T-helper 1 cell treated with Interleukin-12 subunit alpha and Interleukin-12 subunit beta and Interleukin-4 antibody, amounts not matched to agents 30 μg/mL and 1 μg/mL, for 36 hours (primary cell): ENCODE results near the gene SLC10A4.
A peak's percentile ranks its signal among the peaks of the same experiment; 100 is the strongest.

ENCODE experiments used
- H3K27ac Mint-ChIP-seq: one replicate; pipeline ENCODE4 v1.8.0; 2021; ENCODE audit warnings: mild to moderate bottlenecking, mixed read lengths
- H3K27me3 Mint-ChIP-seq: one replicate; pipeline ENCODE4 v1.8.0; 2021; ENCODE audit warnings: low read depth, mixed read lengths
- H3K36me3 Mint-ChIP-seq: one replicate; pipeline ENCODE4 v1.8.0; 2021; ENCODE audit warnings: low read depth, mixed read lengths
- H3K4me1 Mint-ChIP-seq: one replicate; pipeline ENCODE4 v1.8.0; 2021; ENCODE audit warnings: low read depth, mixed read lengths
- H3K4me3 Mint-ChIP-seq: one replicate; pipeline ENCODE4 v1.8.0; 2021; ENCODE audit warnings: mild to moderate bottlenecking, moderate library complexity, mixed read lengths
- H3K9me3 Mint-ChIP-seq: one replicate; pipeline ENCODE4 v1.8.0; 2021; ENCODE audit warnings: mixed read lengths

SLC10A4 gene

DNA sequence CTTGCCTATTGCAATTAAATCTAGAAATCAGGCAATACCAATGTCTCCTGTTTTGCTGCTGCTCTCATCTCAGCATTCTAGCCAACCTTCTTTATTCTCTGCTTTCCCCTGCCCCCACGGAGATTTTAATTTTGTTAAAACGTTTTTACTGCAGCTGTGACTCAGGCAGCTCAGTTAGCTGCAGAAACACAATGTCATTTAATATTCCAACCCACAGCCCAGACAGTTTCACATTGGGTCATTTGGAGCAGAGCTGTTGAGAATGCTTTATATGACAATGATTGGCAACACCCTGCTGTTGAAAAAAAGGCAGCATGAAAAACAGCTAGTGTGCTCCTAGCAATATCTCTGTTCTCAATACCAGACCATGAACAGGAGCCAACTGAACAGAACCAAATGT is 12.6 kb upstream of the SLC10A4 start:
- no peaks in the 10 kb centered on the region for H3K36me3 Mint-ChIP-seq
- H3K4me1 Mint-ChIP-seq: no peaks in the 10 kb centered on the region
- no peaks in the 10 kb centered on the region for H3K9me3 Mint-ChIP-seq
- H3K27ac Mint-ChIP-seq: no peak overlapping the region
- H3K4me3 Mint-ChIP-seq: no peak overlapping the region
- H3K27me3 Mint-ChIP-seq: peaks cover 17% of the 10 kb centered on the region

DNA sequence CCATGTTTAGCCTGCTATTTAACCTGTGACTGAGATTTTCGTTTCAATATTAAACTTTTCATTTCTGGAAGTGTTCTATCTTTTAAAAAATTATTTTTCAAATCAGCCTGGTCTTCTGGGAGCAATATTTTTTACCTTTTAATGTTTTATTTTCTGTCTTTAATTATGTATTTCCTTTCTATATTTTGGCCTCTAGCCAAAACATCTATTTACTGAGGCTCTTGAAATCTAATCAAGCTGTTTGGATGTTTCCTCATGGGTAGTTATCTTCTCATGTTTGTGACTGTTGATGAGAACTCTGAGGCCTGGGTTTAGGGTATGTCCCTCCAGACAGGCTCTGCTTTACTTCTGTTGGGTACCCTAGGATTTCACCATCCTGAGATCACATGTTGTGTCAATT is 10.3 kb upstream of the SLC10A4 start:
- Mint-ChIP-seq H3K4me3 (no peak overlapping the region), H3K36me3 (no peaks in the 10 kb centered on the region), H3K27me3 (peaks cover 21% of the 10 kb centered on the region), H3K4me1 (no peaks in the 10 kb centered on the region), H3K27ac (no peak overlapping the region), H3K9me3 (no peaks in the 10 kb centered on the region)

DNA sequence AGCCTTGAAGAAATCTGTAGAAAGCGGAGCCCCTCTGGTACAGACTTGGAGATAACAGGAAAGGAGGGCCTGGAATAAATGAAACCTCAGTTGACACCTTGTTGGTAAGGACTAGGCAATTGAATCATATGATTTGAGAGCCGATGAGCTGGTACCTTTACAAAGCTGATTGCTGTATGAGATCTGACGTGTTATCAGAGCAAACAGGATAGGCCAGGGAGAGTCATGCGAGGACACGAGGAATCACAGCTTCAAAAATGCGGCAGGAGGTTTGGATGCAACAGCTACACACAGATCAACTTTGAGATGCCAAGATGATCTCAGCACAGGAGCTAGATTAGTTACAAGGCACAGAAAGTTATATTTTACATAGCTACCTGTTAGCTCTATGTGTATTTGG is 7.4 kb upstream of the SLC10A4 start:
- H3K27me3 Mint-ChIP-seq: peaks cover 21% of the 10 kb centered on the region
- H3K9me3 Mint-ChIP-seq: no peaks in the 10 kb centered on the region
- no peak overlapping the region for H3K27ac Mint-ChIP-seq
- no peaks in the 10 kb centered on the region for H3K4me1 Mint-ChIP-seq
- no peaks in the 10 kb centered on the region for H3K36me3 Mint-ChIP-seq
- H3K4me3 Mint-ChIP-seq: no peak overlapping the region

DNA sequence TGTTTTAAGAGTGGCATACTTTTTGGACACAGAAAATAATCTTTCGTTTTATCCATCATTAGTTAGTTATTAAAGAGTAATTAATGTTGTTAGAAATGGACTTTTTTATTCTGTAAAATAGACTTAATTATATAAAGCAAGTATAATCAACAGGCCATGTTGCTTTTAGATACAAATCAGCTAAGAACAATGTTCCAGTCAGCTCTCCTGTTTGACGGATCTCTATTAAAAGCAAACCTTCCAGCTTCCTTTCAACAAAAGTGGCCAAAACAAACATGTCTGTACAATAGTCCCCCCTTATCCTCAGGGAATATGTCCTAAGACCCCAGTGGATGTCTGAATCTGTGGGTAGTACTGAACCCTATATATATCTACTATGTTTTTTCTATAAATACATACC is 4.9 kb upstream of the SLC10A4 start:
- Mint-ChIP-seq H3K36me3 (no peaks in the 10 kb centered on the region), H3K27me3 (peaks cover 39% of the 10 kb centered on the region), H3K4me3 (no peak overlapping the region), H3K4me1 (peaks cover 7% of the 10 kb centered on the region), H3K9me3 (no peaks in the 10 kb centered on the region), H3K27ac (no peak overlapping the region)

DNA sequence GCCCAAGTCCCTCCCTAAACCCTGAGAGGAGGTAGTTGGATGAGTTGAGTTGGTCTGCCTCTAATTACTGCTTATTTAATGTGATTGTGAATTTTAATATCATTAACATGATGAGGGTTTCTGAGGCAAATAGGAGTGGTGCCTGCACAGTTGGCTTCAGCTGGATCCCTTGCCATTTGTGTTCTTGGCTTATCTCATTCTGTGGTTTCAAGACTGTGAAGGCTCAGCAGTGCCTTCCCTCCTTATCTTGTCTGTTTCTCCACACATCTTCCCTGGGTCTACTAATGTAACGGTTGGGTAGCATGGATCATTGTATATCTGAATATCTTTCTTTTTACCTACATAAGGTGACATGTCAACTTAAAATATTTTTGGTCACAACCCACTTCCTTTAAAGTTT is 1.6 kb upstream of the SLC10A4 start:
- peaks cover 59% of the 10 kb centered on the region for H3K27me3 Mint-ChIP-seq

DNA sequence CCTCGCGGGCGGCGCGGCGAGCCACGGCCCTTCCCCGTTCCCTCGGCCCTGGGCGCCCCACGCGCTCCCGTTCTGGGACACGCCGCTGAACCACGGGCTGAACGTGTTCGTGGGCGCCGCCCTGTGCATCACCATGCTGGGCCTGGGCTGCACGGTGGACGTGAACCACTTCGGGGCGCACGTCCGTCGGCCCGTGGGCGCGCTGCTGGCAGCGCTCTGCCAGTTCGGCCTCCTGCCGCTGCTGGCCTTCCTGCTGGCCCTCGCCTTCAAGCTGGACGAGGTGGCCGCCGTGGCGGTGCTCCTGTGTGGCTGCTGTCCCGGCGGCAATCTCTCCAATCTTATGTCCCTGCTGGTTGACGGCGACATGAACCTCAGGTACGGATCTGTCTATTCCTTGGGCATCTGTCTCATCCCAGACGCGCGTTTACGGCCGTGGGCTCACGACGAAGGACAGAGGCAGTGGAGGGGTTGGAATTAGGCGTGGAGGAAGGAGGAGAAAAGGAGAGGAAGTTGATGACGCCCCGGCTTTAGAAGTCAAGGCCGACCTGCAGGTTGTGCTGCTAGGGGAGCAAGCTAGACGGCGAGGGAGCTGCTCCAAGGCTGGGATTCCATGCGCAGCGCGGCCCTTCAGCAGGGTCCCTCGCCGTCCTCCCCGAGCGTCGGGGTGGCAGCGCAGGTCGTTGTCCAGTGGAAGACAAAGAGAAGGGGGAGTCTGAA is 792 bp downstream of the SLC10A4 start:
- no peaks in the 10 kb centered on the region for H3K9me3 Mint-ChIP-seq
- no peak overlapping the region for H3K27ac Mint-ChIP-seq
- H3K27me3 Mint-ChIP-seq: peaks cover 73% of the 10 kb centered on the region
- H3K4me1 Mint-ChIP-seq: peaks cover 19% of the 10 kb centered on the region
- peaks cover 6% of the 10 kb centered on the region for H3K36me3 Mint-ChIP-seq
- peak overlapping the region; percentile 68 for H3K4me3 Mint-ChIP-seq

More for the DNA sequence above, 1.6 kb upstream of the SLC10A4 start:
- H3K4me1 Mint-ChIP-seq: peaks cover 19% of the 10 kb centered on the region
- H3K36me3 Mint-ChIP-seq: peaks cover 6% of the 10 kb centered on the region
- H3K9me3 Mint-ChIP-seq: no peaks in the 10 kb centered on the region
- no peak overlapping the region for H3K27ac Mint-ChIP-seq
- H3K4me3 Mint-ChIP-seq: no peak overlapping the region

DNA sequence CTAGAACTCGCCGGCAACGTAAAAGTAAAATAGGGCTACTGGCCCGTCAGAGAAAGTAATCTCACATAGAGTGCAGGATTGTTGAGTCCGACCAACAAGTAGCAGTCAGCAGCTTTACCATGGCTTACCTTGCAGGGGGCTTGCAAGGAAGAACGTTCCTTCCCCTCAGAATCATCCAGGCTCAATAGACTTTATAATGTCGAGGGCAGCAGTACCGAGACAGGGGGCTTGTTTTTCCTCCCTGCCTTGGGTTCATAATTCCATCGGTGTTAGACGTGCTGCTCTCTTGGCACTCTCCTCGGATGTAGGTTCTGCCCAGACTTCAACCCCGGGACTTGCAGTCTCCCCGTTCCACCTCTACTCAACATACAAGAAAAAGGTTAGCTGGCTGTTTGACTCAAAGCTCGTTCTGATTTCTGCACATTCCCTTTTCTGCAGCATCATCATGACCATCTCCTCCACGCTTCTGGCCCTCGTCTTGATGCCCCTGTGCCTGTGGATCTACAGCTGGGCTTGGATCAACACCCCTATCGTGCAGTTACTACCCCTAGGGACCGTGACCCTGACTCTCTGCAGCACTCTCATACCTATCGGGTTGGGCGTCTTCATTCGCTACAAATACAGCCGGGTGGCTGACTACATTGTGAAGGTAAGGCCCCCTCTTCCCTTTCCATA is 1.5 kb downstream of the SLC10A4 start:
- peaks cover 80% of the 10 kb centered on the region for H3K27me3 Mint-ChIP-seq
- no peaks in the 10 kb centered on the region for H3K9me3 Mint-ChIP-seq
- peak overlapping the region; percentile 68 for H3K4me3 Mint-ChIP-seq
- no peak overlapping the region for H3K27ac Mint-ChIP-seq
- peaks cover 19% of the 10 kb centered on the region for H3K4me1 Mint-ChIP-seq
- peaks cover 6% of the 10 kb centered on the region for H3K36me3 Mint-ChIP-seq

DNA sequence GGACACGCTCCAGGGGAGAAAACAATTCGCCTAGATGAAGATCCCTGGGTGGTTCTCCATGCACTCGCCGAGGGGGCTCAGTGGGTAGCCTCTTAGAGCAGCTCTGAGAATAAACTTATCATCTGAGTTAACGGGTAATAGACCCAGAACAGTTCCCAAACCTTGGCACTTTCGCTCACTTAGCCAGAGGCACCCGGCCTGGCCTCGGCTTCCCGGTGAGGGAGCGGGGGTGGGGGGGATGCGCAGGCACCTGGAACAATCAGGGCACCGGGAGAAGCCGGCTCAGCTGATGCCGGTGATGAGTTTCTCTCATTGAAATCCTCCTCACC is 6.5 kb downstream of the SLC10A4 start:
- peaks cover 70% of the 10 kb centered on the region for H3K27me3 Mint-ChIP-seq
- peaks cover 4% of the 10 kb centered on the region for H3K4me1 Mint-ChIP-seq
- H3K36me3 Mint-ChIP-seq: peaks cover 4% of the 10 kb centered on the region
- no peak overlapping the region for H3K4me3 Mint-ChIP-seq
- no peaks in the 10 kb centered on the region for H3K9me3 Mint-ChIP-seq
- H3K27ac Mint-ChIP-seq: no peak overlapping the region

DNA sequence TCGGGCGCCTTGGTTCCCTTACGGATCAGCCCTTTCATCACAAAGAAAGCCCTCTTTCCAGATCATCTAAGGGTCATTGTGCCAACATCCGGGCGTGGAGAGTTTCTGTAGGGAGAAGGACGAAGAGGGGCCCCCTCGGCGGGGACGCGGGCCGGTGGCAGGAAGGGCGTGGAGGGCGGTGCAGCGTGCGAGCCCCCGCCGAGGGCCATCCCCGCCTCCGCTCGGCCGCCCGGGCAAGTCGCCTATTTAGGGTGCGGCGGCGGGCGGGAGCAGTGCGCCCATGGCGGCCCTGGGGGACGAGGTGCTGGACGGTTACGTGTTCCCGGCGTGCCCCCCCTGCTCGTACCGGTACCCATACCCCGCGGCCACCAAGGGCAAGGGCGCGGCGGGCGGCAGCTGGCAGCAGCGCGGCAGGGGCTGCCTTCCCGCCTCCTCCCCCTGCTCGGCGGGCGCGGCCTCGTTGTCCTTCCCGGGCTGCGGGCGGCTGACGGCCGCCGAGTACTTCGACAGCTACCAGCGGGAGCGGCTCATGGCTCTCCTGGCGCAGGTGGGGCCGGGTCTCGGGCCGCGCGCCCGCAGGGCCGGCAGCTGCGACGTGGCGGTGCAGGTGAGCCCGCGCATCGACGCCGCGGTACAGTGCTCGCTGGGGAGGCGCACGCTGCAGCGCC is 7.0 kb downstream of the SLC10A4 start, which contains the start of gene ZAR1:
TSS of gene ZAR1 (plus strand) at position 241 of the 668 bp plus-strand sequence. CDS start at position 281, 40 bp downstream.
- H3K27ac Mint-ChIP-seq: no peak within 1 kb of the TSS
- H3K36me3 Mint-ChIP-seq: no peaks in the 10 kb centered on the region
- H3K9me3 Mint-ChIP-seq: no peaks in the 10 kb centered on the region
- H3K4me1 Mint-ChIP-seq: no peaks in the 10 kb centered on the region
- H3K27me3 Mint-ChIP-seq: peaks cover 65% of the 10 kb centered on the region
- no peak within 1 kb of the TSS for H3K4me3 Mint-ChIP-seq

DNA sequence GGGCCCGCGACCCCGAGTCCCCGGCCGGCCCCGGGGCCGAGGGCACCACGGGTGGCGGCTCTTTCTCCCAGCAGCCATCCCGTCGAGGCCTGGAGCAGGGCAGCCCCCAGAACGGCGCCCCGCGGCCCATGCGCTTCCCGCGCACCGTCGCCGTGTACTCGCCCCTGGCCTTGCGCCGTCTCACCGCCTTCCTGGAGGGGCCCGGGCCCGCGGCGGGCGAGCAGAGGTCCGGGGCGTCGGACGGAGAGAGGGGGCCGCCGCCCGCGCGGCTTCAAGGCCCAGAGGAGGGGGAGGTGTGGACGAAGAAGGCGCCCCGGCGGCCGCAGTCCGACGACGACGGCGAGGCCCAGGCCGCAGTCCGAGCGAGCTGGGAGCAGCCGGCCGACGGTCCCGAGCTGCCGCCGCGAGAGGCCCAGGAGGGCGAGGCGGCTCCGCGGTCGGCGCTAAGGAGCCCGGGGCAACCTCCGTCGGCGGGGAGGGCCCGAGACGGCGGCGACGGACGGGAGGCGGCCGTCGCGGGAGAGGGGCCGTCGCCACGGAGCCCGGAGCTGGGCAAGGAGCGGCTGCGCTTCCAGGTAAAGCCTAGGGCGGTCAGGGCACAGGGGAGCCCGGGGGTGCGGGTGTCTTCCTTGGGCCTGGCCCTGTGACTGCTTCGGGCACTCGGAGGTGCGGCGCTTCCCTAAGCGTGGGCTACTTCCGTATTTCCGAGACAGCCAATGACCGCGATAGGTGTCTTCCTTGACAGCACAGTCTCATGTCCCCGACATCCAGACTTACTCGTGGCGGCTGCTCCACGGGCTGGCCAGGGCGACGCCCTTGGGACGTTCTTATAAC is 7.8 kb downstream of the SLC10A4 start:
- Mint-ChIP-seq H3K36me3 (no peaks in the 10 kb centered on the region), H3K27me3 (peaks cover 57% of the 10 kb centered on the region), H3K4me3 (no peak overlapping the region), H3K27ac (no peak overlapping the region), H3K9me3 (no peaks in the 10 kb centered on the region), H3K4me1 (no peaks in the 10 kb centered on the region)

DNA sequence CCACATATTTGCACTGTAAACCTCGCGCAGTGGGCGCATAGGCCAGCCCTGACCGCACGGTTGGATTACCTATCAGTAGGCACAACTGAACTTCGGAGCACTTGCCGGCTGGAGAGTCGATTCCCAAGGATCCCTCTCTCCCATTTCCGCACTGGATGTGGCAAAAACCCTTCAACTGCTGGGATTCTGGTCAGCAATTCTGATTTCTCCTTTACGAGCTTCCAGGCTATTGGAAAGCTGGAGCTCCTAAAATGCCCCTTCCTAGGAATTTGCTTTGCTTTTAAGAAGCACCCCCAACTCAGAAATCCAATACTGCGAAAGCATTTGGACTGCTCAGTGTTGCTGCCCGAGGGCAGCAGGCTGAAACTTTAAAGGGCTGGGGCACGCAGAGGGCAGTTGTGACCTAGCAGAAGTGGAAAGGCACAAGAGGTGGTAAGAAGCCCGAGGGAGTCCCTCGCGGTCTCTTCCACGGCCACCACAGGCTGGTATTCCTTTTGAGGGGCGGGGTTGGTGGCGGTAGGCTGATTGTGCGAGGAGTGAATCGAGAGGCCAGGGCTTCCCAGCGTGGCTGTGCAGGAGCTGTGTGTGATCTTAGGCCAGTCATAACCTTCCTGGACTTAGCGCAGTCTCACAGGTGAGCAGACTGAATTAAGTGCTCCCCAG is 8.5 kb downstream of the SLC10A4 start:
- Mint-ChIP-seq H3K27me3 (peaks cover 53% of the 10 kb centered on the region), H3K4me1 (no peaks in the 10 kb centered on the region), H3K36me3 (no peaks in the 10 kb centered on the region), H3K9me3 (no peaks in the 10 kb centered on the region), H3K27ac (no peak overlapping the region), H3K4me3 (no peak overlapping the region)

DNA sequence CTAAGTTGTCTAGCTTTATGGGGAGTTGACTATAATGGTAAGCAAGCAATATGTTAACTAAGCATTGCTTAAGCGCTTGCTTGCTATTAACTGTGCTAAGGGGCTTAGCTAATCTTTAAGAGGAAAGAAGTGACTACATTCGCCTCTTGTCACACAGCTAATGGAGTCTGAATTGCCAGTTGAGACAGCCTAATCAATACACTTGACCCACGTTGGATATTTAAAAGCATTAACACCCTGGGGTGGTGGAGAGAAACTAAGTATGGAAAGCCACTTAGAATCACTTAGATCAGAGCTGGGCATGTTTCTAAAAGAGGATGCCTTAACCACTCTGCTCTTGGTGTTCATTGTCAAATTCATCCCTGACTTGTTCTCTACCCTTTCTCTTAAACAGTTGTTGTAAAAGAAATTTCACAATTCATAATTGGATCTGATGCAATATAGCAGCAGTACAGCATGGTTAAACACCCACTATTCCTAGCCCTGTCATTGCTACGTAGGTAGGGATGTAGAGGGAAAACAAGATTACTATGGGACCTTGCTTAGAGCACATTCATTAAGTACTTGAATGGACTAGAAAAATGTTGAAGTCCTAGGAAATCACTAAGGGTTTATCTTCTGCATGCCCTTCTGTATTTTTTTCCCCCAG is 10.4 kb downstream of the SLC10A4 start:
- Mint-ChIP-seq H3K4me1 (no peaks in the 10 kb centered on the region), H3K27ac (no peak overlapping the region), H3K9me3 (no peaks in the 10 kb centered on the region), H3K27me3 (peaks cover 38% of the 10 kb centered on the region), H3K4me3 (no peak overlapping the region), H3K36me3 (peaks cover under 1% of the 10 kb centered on the region)

DNA sequence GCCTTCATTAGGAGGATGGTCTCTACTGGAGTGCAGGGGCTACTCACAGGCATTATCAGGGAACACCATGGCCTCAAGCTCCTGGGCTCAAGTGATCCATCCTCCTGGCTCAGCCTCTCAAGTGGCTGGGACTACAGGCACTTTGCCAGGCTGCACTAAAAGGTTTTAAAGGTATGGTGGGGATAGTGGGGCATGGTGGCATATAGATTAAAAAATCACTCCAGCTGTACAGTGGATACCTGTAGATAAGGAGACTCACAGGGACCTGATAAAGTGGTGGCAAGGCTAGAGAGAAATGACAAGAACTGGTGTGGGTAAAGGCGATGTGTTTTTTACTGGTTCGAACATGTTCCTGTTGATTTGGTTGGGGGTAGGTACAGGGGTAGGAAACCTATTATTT is 12.8 kb downstream of the SLC10A4 start:
- peaks cover 23% of the 10 kb centered on the region for H3K27me3 Mint-ChIP-seq
- H3K9me3 Mint-ChIP-seq: no peaks in the 10 kb centered on the region
- H3K4me1 Mint-ChIP-seq: peaks cover 4% of the 10 kb centered on the region
- no peak overlapping the region for H3K4me3 Mint-ChIP-seq
- peaks cover 13% of the 10 kb centered on the region for H3K36me3 Mint-ChIP-seq
- no peak overlapping the region for H3K27ac Mint-ChIP-seq
